ENCODE data around the gene FBXO3.

The FBXO3 gene

GRCh38 chr11:33772870-33773269, 1.4 kb downstream of the FBXO3 start:
- DNase-seq, result no peak

DNA sequence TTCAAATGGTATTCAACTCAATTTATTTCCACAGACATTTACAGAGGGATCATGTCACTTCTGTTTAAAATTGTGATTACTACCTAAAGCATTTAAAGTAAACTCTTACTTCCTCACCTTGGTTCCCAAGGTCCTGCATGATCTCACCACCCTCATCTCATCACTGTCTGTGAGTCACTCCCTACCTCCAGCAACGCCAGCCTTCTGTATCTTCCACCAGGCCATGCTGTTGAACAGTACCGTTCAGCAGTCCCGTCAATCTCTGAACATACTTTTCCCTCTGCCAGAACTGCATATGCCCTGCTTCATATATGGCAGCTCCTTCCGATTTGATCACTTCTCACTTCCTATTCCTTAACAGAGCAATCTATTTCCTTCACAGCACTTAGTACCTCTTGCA, 2.0 kb downstream of the FBXO3 start:
- no peak for DNase-seq

DNA sequence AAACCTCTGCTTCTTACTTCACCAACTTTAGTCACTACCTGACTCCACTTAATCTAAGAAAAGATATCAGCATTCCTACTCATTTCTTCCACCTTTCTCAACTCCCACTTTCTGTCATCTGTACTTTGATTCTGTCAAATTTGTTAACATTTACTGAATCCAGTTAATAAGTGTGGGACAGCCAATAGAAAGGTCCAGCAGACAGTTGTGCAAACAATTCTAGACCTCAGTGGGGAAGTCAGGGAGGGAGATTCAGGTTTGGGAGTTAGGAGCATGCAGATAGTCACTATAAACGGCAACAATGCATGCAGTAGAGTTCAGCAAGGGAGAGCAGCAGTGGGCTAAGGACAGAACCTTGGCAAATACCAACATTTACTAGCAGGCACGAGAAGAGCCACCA, 4.1 kb downstream of the FBXO3 start:
- DNase-seq, result no peak

DNA sequence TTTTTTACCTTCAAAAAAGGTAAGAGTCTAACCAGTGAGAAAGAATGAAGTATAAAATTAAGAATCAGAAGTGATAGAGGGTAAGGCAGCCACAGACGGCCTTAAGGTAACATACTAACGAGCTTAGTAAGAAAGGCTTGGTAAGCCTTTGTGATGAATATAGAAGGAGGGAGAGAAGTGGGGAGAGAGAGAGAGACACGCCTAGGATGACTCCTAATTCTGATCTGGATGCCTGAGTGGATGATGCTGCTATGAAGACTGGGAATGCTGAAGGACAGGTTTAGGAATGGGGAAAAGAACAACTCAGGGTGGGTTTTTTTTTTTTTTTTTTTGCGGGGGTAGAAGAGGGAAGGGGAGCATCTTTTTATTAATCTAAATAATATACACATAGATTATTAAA, 4.8 kb downstream of the FBXO3 start:
- DNase-seq, result no peak

DNA sequence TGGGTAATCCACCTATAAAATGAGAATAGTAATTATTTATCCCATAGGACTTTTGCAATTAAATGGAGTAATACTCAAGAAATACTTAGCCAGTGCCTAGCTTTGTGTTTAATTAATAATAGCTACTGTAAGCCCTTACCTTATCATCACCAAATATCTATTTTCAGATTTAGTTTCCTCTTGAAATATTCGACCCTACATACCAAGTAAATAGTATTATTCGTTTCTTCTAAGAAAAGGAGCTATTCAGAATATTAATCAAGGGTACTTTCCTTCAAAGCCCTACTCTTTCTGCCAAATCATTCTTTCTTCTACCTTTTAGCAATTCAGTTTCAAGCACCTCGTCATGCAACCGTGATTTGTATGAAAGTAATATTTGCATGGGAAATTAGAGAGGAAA, 6.7 kb downstream of the FBXO3 start:
- DNase-seq, result no peak

GRCh38 chr11:33766085-33766484, 8.2 kb downstream of the FBXO3 start:
- no peak for DNase-seq

GRCh38 chr11:33761471-33761870, 12.8 kb downstream of the FBXO3 start:
- no peak for DNase-seq

DNA sequence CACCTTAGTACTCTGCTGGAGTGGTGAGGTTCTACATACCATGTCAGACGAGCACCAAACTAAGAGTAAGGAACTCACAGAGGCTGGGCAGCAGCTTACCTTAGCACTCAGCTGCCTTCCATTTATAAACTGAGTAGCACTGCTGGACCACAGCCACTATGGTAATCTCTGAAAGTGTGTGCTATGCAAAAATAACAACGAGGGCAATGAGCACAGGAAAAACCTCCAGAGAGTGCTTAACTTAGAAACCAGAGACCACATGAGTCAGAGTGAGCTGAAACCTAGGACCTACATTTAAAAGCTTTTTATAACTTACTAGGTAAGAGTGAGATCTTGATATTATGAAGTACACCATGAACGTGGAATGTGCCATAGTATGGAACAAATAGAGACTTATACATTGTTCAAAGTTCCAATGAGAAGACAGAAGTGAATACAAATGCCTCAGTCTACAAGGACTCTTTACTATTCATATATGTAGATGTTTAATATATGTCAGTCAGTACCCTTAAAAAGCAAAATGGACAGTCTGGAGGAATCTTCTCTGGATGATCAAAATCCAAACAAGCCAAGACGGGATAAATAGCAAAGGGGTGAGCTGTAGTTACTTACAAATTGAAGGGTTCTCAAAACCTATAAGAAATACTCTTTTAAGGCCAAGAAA, 20.9 kb downstream of the FBXO3 start:
- no peak for DNase-seq

- DNase-seq, result no peak
These were observed 22.4 kb downstream of the FBXO3 start for GRCh38 chr11:33751878-33752277.

- DNase-seq, result no peak
These were observed 26.3 kb downstream of the FBXO3 start for GRCh38 chr11:33747979-33748378.

DNA sequence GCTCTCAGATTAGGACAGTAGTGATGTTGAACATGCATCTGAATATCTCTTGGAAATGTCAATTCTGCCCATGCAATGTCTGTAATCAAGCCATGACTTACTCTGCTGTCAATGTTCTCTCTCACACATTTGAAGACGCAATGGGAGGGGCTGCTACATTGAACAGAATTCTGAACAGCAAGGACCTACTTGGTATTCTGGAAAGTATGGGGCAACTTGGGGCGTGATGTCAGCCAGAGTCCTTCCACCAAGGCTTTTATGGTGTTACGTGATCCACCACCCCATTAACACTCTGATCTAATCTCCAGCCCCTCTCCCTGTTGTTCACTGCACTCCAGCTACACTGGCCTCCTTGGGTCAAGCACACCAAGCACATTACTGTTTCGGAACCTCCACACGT, 31.0 kb downstream of the FBXO3 start:
- no peak for DNase-seq

DNA sequence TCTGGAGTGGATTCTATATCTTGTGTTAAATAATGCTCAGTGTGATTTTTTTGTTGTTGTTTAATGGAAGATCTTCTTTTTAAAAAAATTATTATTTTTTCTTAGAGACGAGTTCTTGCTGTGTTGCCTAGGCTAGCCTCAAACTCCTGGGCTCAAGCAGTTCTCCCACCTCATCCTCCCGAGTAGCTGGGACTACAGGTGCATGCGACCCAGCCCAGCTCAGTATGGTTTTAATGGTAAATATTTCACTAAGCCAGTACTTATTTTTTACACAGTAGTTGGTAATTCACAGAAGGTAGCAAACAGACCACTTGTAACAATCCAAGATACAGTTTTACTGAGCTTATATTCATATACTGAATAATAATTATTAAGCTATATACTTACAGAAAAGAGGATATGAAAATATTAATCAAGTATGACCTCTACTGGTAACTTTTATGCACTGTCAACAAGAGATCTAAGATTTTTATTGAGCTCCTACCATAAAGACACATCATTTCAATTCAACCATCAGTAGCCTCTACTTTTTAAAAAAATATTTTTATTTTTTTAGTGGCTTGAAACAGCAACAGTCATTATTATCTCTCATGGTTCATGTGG, 32.0 kb downstream of the FBXO3 start:
- DNase-seq, result no peak

- no peak for DNase-seq
These were observed 32.5 kb downstream of the FBXO3 start for GRCh38 chr11:33741806-33742205.

DNA sequence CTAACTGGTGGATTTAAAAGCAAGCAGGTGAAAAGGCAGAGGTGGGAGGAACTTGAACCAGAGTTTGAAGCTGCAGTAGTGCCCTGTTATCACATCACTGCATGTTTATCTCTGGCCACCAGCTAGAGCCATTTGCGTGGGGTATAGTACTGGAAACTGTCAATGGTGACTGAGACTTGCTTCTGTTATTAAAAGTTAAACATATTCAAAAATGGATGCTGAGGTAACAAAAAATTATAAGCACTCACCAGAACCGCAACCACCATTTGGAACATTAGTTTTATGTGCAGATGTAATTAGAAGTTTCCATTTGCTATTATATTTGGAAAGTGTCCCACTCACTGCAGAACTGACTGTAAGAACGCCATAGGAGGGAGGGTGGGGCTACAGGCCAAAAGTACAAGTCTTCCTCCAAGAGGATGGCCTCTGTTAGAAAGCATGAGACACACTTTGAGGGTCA, 36.9 kb downstream of the FBXO3 start:
- no peak for DNase-seq

- DNase-seq, result peak in 57 of 58 donors; percentile 44 to 96 (median 86)
These were observed 38.0 kb downstream of the FBXO3 start, which contains the start of gene CD59 for GRCh38 chr11:33736148-33736812. TSS of gene CD59 (minus strand) at chr11:33736423. CDS start at chr11:33722445, 13,978 bp downstream.

DNA sequence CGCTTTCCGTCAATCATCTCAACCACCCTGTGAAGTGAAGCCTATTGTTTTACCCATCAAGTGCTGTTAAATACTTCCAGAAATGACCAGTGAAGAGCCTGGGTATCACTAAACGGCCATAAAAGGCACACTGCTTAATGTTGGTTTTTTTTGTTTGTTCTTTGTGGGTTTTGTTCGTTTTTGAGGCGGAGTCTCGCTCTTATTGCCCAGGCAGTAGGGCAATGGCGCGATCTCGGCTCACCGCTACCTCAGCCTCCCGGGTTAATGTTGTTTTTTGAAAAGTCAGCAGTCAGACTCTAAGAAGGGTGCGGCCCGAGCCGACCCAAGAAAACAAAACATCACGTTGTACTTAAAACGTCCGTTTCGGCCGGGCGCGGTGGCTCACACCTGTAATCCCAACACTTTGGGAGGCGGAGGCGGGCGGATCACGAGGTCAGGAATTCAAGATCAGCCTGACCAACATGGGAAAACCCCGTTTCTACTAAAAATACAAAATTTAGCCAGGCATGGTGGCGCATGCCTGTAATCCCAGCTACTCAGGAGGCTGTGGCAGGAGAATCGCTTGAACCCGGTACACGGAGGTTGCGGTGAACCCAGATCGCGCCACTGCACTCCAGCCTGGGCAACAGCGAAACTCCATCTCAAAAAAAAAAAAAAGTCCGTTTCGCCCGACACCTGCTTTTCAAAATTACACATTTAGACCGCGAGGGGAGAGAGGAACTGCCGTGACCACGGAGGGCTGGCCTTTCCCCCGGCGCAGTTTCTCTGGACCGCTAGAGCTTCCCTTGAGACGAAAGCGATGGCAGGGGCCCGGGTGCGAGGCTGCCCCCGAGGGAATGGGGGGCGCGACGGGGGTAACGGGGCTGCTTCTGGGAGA, 38.8 kb downstream of the FBXO3 start:
- DNase-seq, result peak in 3 of 58 donors; percentile 27 to 47 (median 38)

GRCh38 chr11:33734441-33735270, 39.7 kb downstream of the FBXO3 start:
- peak in 5 of 58 donors; percentile 13 to 52 (median 33) for DNase-seq

DNA sequence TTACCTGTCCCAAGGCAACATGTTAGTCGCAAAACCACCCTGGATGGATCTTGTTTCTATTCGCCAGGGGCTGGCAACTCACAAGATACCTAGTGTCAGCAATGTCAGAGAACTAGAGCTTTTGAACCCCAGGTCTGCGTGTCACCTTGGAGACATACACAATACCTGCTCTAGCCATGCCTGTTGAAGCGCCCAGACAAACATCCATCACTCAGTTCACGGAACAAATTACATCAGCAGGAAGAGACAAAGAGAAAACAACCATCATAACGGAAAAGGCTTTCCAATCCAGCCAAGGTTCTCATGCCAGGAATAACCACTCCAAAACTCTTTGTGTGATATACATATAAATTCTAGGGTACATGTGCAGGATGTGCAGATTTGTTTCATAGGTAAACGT, 40.3 kb downstream of the FBXO3 start:
- DNase-seq, result no peak

GRCh38 chr11:33731723-33732531, 42.4 kb downstream of the FBXO3 start:
- no peak for DNase-seq

- DNase-seq, result no peak
These were observed 43.6 kb downstream of the FBXO3 start for GRCh38 chr11:33730716-33731115.

Data from anterior cingulate cortex (tissue), 58 donors.